ENCODE results near the gene SLC16A9. TPM values are rescaled to one million over a fixed set of nuclear protein-coding genes. Genes with fewer than 3 reads are reported as not detected.
A peak's percentile ranks its signal among the peaks of the same experiment; 100 is the strongest.

Gene SLC16A9
- total and polyA plus RNA-seq, 10 donors: 2.1 to 58.9 (median 27.0) TPM

GRCh38 chr10:59692113-59692512, 17.5 kb downstream of the SLC16A9 start:
- no peak for DNase-seq
- WGBS, 5 donors: 74 to 83% (median 76%) methylated on average over 2 of the region's 2 CpGs
- Histone ChIP-seq H3K4me3 (no peak overlapping the region), H3K27me3 (replicated peaks in 1 of 7) (no peaks in the 10 kb centered on the region), H3K9me3 (no peaks in the 10 kb centered on the region), H3K27ac (peak overlapping the region in 4 of 8 donors; percentile 2 to 31 (median 16)), H3K36me3 (no peaks in the 10 kb centered on the region), H3K4me1 (peaks cover 0 to 5% (median 0%) of the 10 kb centered on the region in 6 donors)
- TF ChIP-seq POLR2A (IDR thresholded peaks at IDR 0.05) (no peak), POLR2AphosphoS5 (IDR thresholded peaks at IDR 0.05) (no peak), CTCF (IDR thresholded peaks at IDR 0.05 in 8 of 11, conservative IDR thresholded peaks at IDR 0.05 in 3 of 11) (no peak)
- intact Hi-C loops (cut with DNase I; ENCODE audit: low total_unique reads): no loop called here

GRCh38 chr10:59688921-59689351, 20.7 kb downstream of the SLC16A9 start:
- DNase-seq: no peak
- peak overlapping the region in 1 of 8 donors; percentile 41 for H3K27ac ChIP-seq
- WGBS, 5 donors: 49 to 66% (median 58%) methylated on average over 5 of the region's 5 CpGs
- no peak for TF ChIP-seq CTCF (IDR thresholded peaks at IDR 0.05 in 8 of 11, conservative IDR thresholded peaks at IDR 0.05 in 3 of 11)
- no peaks in the 10 kb centered on the region for H3K36me3 ChIP-seq
- intact Hi-C loops (cut with DNase I; ENCODE audit: low total_unique reads): no loop called here
- H3K4me1 ChIP-seq: peaks cover 0 to 5% (median 0%) of the 10 kb centered on the region in 6 donors
- H3K27me3 ChIP-seq (replicated peaks in 1 of 7): no peaks in the 10 kb centered on the region
- no peaks in the 10 kb centered on the region for H3K9me3 ChIP-seq
- no peak overlapping the region for H3K4me3 ChIP-seq

- Histone ChIP-seq H3K4me1 (peaks cover 0 to 6% (median 2%) of the 10 kb centered on the region in 6 donors), H3K9me3 (no peaks in the 10 kb centered on the region), H3K27ac (no peak overlapping the region), H3K27me3 (replicated peaks in 1 of 7) (no peaks in the 10 kb centered on the region), H3K4me3 (no peak overlapping the region), H3K36me3 (no peaks in the 10 kb centered on the region)
- intact Hi-C loops (cut with DNase I; ENCODE audit: low total_unique reads): no loop called here
- TF ChIP-seq POLR2AphosphoS5 (IDR thresholded peaks at IDR 0.05): no peak
- TF ChIP-seq POLR2A (IDR thresholded peaks at IDR 0.05): no peak
- no peak for TF ChIP-seq CTCF (IDR thresholded peaks at IDR 0.05 in 8 of 11, conservative IDR thresholded peaks at IDR 0.05 in 3 of 11)
- DNase-seq: no peak
- WGBS, 5 donors: 86 to 100% (median 95%) methylated on average over 1 of the region's 1 CpG
Observed at GRCh38 chr10:59687657-59688056, 22.0 kb downstream of the SLC16A9 start.

GRCh38 chr10:59684006-59684405, 25.6 kb downstream of the SLC16A9 start:
- intact Hi-C loops (cut with DNase I; ENCODE audit: low total_unique reads): no loop called here
- no peak for DNase-seq
- TF ChIP-seq CTCF (IDR thresholded peaks at IDR 0.05 in 8 of 11, conservative IDR thresholded peaks at IDR 0.05 in 3 of 11) (no peak), POLR2A (IDR thresholded peaks at IDR 0.05) (no peak), POLR2AphosphoS5 (IDR thresholded peaks at IDR 0.05) (no peak)

More at GRCh38 chr10:59684006-59684405, 25.6 kb downstream of the SLC16A9 start:
- 93 to 97% (median 95%) methylated on average over 5 of the region's 5 CpGs for WGBS, 5 donors
- Histone ChIP-seq H3K4me1 (peaks cover 0 to 10% (median 4%) of the 10 kb centered on the region in 6 donors), H3K27ac (peak overlapping the region in 6 of 8 donors; percentile 28 to 62 (median 42)), H3K36me3 (no peaks in the 10 kb centered on the region), H3K9me3 (no peaks in the 10 kb centered on the region), H3K4me3 (no peak overlapping the region), H3K27me3 (replicated peaks in 1 of 7) (no peaks in the 10 kb centered on the region)

Data from spleen (tissue), 11 donors.